ENCODE measurements around the gene PTPRM.

DNA sequence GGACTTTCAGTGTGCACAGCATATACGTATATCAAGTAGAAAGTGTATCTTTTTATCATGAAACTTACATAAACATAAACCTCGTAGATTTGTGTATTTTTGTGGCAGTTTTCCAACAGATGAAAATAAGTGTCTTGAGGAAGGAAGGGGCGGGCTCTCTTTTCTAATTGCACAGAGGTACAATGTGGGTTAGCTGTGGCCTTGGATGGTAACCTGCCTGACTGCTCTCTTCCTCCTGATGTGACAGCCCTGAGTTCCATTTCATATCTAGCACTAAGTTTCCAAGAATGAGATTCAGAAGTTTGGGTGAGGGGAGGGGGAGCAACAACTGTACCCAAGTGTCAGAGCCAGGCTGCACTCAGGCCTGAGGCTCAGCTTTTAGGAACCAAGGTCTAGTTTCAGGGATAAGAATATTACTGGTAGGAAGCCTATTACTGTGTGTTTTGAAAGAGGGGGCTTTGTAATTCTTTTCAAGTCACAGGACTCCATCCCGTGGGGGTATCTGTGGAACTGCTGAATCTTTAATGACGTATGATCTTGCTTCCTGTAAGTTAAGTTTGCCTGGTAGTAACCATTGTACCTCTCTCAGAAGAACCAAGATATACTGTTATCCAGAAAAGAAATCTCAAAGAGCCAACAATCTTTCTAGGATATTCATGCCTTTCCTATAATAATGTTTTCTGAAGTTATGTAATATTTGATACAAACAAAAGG lies 483.7 kb downstream of the PTPRM start:
- TF ChIP-seq POLR2A (IDR thresholded peaks at IDR 0.05; ENCODE audit: low read depth) (no peak), POLR2AphosphoS5 (IDR thresholded peaks at IDR 0.05) (no peak), EP300 (IDR thresholded peaks at IDR 0.05) (no peak)
- TF ChIP-seq, protein P1, sequence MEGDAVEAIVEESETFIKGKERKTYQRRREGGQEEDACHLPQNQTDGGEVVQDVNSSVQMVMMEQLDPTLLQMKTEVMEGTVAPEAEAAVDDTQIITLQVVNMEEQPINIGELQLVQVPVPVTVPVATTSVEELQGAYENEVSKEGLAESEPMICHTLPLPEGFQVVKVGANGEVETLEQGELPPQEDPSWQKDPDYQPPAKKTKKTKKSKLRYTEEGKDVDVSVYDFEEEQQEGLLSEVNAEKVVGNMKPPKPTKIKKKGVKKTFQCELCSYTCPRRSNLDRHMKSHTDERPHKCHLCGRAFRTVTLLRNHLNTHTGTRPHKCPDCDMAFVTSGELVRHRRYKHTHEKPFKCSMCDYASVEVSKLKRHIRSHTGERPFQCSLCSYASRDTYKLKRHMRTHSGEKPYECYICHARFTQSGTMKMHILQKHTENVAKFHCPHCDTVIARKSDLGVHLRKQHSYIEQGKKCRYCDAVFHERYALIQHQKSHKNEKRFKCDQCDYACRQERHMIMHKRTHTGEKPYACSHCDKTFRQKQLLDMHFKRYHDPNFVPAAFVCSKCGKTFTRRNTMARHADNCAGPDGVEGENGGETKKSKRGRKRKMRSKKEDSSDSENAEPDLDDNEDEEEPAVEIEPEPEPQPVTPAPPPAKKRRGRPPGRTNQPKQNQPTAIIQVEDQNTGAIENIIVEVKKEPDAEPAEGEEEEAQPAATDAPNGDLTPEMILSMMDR (IDR thresholded peaks at IDR 0.05) = no peak

All from esophagus muscularis mucosa (tissue), 4 donors.